Cardiac muscle cell (in vitro differentiated cells and primary cell): Measurements from ENCODE around the gene TXNL4A. TPM values are rescaled to one million over a fixed set of nuclear protein-coding genes. Genes with fewer than 3 reads are reported as not detected.

ENCODE experiments used
- DNase-seq, 2 donors: peaks; one replicate each; pipeline versions ENCODE4 v3.0.0 to v3.0.0-alpha.2; 2010 to 2017; ENCODE audit warnings: low read depth in 1 of 2, low spot score in 1 of 2
- H3K27ac ChIP-seq: fragments of 200-600 bp; sonication (generic); 2 replicates; pipeline ENCODE4 v1.5.1; 2016
- H3K27me3 ChIP-seq: fragments of 200-600 bp; sonication (generic); 2 replicates; pipeline ENCODE4 v1.6.0; 2016; ENCODE audit warnings: control low read depth
- H3K36me3 ChIP-seq: fragments of 200-600 bp; sonication (generic); 2 replicates; pipeline ENCODE4 v1.5.1; 2016; ENCODE audit warnings: control low read depth
- H3K4me1 ChIP-seq: fragments of 200-600 bp; sonication (generic); 2 replicates; pipeline ENCODE4 v1.8.1; 2017; ENCODE audit warnings: low read depth, mild to moderate bottlenecking, mixed run types
- H3K4me3 ChIP-seq: fragments of 200-600 bp; sonication (generic); 2 replicates; pipeline ENCODE4 v1.5.1; 2016; ENCODE audit warnings: mild to moderate bottlenecking
- H3K9me3 ChIP-seq: fragments of 200-600 bp; sonication (generic); 2 replicates; pipeline ENCODE4 v1.5.1; 2017; ENCODE audit warnings: low read depth, mild to moderate bottlenecking, control low read depth
- CTCF ChIP-seq: IDR thresholded peaks from 2 replicates; pipeline ENCODE4 v1.5.1; 2012; ENCODE audit warnings: low read depth, mild to moderate bottlenecking, low read length
- polyA plus RNA-seq: library from polyadenylated mRNA; unstranded; fragments of >200 nt; fragmentation: Nextera tagmentation; extraction: Ambion mirVana; gene quantifications from 2 replicates; pipeline ENCODE4 v1.2.1, GENCODE V29; 2016
- total RNA-seq: library from RNA; depleted of rRNA; stranded (reverse); fragments of >200 nt; gene quantifications from 2 replicates; pipeline ENCODE4 v1.2.3, GENCODE V29; 2016

TXNL4A gene
- total and polyA plus RNA-seq, 2 experiments from 2014 or later = 32.2 to 318 TPM

- no peak for TF ChIP-seq CTCF
- H3K4me1 ChIP-seq = peaks cover 11% of the 10 kb centered on the region
- H3K4me3 ChIP-seq = no peak overlapping the region
- no peak for DNase-seq
- peak overlapping the region; percentile 40 for H3K27ac ChIP-seq
- H3K36me3 ChIP-seq = no peaks in the 10 kb centered on the region
- no peaks in the 10 kb centered on the region for H3K27me3 ChIP-seq
- no peaks in the 10 kb centered on the region for H3K9me3 ChIP-seq
These were observed 46.2 kb downstream of the TXNL4A start for GRCh38 chr18:79942211-79942610.

- no peaks in the 10 kb centered on the region for H3K9me3 ChIP-seq
- H3K4me3 ChIP-seq = no peak overlapping the region
- TF ChIP-seq CTCF = no peak
- peaks cover 11% of the 10 kb centered on the region for H3K4me1 ChIP-seq
- H3K36me3 ChIP-seq = no peaks in the 10 kb centered on the region
- no peak for DNase-seq
- no peaks in the 10 kb centered on the region for H3K27me3 ChIP-seq
- H3K27ac ChIP-seq = no peak overlapping the region
These were observed 46.8 kb downstream of the TXNL4A start for GRCh38 chr18:79941473-79942119.

- Histone ChIP-seq H3K27me3 (no peaks in the 10 kb centered on the region), H3K9me3 (no peaks in the 10 kb centered on the region), H3K27ac (no peak overlapping the region), H3K36me3 (no peaks in the 10 kb centered on the region), H3K4me1 (peaks cover 11% of the 10 kb centered on the region), H3K4me3 (no peak overlapping the region)
- TF ChIP-seq CTCF = no peak
- DNase-seq = no peak
These were observed 47.4 kb downstream of the TXNL4A start for GRCh38 chr18:79940814-79941472.

- DNase-seq = no peak
- H3K4me1 ChIP-seq = peaks cover 11% of the 10 kb centered on the region
- H3K27ac ChIP-seq = no peak overlapping the region
- H3K9me3 ChIP-seq = no peaks in the 10 kb centered on the region
- H3K36me3 ChIP-seq = no peaks in the 10 kb centered on the region
- no peak overlapping the region for H3K4me3 ChIP-seq
- no peak for TF ChIP-seq CTCF
- no peaks in the 10 kb centered on the region for H3K27me3 ChIP-seq
These were observed 48.1 kb downstream of the TXNL4A start for GRCh38 chr18:79940126-79940813.

- Histone ChIP-seq H3K9me3 (no peaks in the 10 kb centered on the region), H3K4me1 (peaks cover 19% of the 10 kb centered on the region), H3K27me3 (no peaks in the 10 kb centered on the region), H3K27ac (no peak overlapping the region), H3K36me3 (no peaks in the 10 kb centered on the region), H3K4me3 (no peak overlapping the region)
- DNase-seq = no peak
- no peak for TF ChIP-seq CTCF
These were observed 49.3 kb downstream of the TXNL4A start for GRCh38 chr18:79939096-79939495.
